Kidney glomerular epithelial cell (primary cell): Measurements from ENCODE around the gene M1AP.
A peak's percentile ranks its signal among the peaks of the same experiment; 100 is the strongest.

Source experiments
- DNase-seq: peaks from one replicate; lab custom pipeline; 2025; lab: John Stamatoyannopoulos, UW

M1AP gene

DNA sequence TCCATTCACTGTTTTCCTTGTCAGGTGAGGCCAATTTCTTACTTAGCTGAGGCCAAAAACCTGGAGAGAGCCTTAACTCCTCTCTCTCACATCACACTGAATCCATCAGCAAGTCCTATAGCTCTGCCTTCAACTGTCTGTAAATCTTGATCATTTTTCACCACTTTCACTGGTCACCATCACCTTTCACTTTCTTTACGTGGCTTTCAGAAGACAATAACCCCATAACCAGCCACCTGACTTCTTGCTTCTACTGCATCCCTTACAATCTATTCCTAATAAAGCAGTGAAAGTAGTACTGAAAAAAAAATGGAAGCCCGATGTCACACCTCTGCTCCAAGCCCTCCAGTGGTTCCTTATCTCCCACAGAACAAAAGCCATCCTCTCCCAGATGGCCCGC lies 102.1 kb downstream of the M1AP start:
- no peak for DNase-seq

GRCh38 chr2:74544634-74545033 lies 103.5 kb downstream of the M1AP start:
- no peak for DNase-seq

- DNase-seq = no peak
These were observed 105.2 kb downstream of the M1AP start for GRCh38 chr2:74542978-74543377.

GRCh38 chr2:74540291-74540690 lies 107.8 kb downstream of the M1AP start:
- DNase-seq = no peak

GRCh38 chr2:74538881-74539339 lies 109.2 kb downstream of the M1AP start:
- no peak for DNase-seq

DNA sequence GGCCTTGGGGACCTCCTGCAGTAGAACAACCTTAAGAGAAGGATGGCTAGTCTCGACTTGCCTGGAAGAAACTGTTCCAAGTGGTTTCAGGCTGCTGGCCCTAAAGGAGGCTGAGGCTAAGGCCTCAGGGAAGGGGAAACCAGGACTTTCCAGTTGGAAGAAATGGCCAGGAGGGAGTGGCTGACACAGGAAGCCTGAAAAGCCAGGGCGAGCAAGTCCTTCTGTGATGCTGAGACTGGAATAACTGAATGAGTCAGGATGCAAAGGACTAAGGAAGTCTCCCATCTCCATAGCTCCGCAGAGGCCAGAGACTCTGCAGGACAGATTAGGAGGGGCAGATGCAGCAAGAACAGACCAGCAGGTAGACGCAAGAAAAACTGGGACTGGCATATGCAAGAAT lies 111.0 kb downstream of the M1AP start:
- DNase-seq = no peak

- no peak for DNase-seq
These were observed 111.8 kb downstream of the M1AP start for GRCh38 chr2:74536166-74536950.

DNA sequence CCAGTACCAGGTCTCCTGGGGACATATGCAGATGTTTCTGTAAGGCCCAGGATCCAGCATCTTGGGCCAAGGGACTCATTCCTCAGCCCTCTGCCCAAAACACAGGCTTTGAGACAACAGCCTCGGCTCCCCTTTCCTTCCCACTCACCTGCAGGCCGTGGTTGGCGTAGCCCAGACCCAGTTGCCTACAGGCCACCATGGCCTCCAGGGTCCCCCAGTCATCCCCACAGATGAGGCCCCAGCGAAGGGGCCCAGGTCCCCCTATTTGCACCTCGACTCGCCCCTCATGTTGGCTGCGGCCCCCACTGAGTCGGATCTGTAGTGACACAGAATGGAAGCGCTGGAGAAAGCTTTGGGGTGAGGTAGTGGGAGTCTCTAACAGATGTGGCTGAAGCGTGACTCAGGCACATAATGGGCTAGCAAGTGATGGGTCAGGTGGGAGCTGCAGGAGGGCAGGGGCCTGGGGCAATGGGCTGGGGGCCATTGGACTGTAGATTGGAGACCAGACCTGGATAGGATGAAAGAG lies 112.6 kb downstream of the M1AP start:
- DNase-seq = no peak

DNA sequence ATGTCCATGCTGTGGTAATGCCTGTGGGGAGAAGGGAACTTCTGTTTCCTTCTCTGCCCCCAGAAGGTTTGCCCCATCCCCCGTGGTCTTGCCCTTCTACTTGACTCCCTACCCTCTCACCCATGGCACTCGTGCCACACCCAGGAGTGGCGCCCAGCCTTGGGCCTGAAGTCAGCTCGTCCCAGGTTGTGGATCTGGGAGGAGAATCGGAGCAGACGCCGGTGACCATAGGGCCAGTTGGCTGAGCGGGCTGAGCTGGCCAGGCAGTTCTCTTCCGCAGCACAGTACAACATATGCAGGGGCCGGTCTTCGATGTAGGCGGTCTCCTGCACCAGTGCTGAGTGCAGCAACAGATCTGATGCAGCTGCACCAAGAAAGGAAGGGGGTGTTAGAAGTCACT lies 113.7 kb downstream of the M1AP start:
- no peak for DNase-seq

DNA sequence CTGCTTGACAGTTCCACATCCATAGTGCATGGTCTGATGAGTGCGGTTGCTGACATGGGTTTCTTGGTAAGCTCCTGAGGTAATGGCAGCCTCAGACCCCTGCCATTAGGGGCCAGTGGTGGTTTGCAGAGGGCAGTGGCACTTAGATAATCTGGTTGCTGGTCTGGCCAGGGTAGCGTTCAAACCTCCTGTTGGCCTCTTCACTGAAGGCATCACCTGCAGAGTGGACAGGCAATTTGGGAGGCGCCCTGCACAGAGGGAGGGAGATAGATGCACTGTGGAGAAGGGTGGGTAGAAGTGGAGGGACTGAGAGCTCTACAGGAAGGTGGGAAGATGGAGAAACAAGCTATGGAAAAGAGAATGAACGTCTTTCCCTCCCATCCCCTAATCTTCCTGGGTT lies 114.7 kb downstream of the M1AP start:
- no peak for DNase-seq

DNA sequence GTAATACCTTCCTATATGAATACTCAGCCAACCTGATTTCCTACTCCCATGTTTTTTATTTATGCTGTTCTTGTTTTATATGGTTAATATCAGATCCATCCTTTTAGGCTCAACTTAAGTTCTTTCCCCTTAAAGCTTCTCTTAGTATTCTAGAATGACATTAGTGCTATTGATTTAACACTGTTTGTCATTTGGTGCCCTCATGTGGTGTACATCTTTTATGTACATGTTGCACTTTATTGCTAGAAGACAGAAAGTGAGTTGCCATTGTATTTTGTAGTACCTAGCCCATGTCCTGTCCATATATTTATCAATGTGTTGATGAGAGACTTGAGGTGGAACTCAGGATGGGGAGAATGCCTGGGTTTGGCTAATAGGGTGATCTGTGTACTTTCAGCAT lies 115.9 kb downstream of the M1AP start:
- peak; percentile 7 for DNase-seq

DNA sequence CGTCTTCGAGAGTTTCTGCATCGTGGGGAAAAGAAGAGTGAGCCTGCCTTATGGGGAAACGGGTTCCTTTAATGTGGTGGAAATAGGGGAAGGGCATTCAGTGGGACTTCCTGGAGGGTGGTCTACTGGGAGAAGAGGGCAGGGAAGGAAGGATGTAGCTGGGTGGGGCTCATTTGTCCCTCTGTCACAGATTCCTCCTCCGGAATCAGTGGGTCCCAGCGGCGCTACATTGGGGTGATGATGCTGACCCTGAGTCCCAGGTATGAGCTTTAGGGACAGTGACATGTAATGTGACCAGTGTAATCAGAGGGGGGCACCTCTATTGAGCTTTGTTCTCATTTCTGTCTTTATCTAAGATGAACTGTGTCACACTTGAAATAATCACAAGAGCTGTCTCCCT lies 116.5 kb downstream of the M1AP start:
- no peak for DNase-seq

GRCh38 chr2:74530239-74531187 lies 117.6 kb downstream of the M1AP start:
- DNase-seq = no peak

DNA sequence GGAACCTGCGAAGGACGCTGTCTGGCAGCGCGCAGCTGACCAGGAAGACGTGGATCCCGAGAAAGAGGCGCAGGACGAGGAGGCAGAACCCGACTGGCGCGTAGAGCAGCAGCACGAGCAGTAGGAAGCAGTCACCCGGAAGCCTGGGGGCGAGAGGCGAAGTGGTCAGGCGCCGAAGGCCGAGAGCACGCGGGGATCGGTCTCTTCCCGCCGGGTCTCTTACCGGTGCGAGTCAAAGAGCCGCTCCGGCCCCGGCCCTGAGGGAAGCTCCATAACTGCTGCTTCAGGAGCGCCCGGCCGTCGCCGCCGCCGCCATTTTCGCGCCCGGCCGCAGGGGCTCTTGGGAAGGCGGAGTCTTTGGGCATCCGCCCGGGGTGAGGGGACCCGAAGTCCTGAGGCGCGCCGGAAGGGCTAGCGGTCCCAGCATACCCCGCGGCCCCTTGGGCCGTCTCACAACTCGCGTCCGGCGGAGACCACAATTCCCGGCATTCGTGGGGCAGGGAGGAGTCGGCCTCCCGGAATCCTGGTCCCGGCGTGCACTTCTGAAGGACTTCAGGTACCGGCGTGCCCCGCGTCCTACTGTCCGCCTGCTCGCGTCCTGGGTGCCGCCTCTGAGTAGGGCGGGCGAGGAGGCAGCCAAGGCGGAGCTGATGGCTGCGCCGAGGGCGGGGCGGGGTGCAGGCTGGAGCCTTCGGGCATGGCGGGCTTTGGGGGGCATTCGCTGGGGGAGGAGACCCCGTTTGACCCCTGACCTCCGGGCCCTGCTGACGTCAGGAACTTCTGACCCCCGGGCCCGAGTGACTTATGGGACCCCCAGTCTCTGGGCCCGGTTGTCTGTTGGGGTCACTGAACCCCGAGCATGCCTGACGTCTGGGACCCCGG lies 118.5 kb downstream of the M1AP start, which contains the start of the genes AUP1 and HTRA2:
Gene AUP1 (minus strand): TSS at position 350 of the 882 bp plus-strand sequence. CDS start 77 bp downstream, at position 273.
Gene HTRA2 (plus strand): TSS at position 577 of the 882 bp plus-strand sequence. CDS start 74 bp downstream, at position 651.
- DNase-seq = peak; percentile 96

GRCh38 chr2:74528600-74529356 lies 119.4 kb downstream of the M1AP start:
- no peak for DNase-seq

GRCh38 chr2:74527741-74528140 lies 120.4 kb downstream of the M1AP start:
- no peak for DNase-seq

DNA sequence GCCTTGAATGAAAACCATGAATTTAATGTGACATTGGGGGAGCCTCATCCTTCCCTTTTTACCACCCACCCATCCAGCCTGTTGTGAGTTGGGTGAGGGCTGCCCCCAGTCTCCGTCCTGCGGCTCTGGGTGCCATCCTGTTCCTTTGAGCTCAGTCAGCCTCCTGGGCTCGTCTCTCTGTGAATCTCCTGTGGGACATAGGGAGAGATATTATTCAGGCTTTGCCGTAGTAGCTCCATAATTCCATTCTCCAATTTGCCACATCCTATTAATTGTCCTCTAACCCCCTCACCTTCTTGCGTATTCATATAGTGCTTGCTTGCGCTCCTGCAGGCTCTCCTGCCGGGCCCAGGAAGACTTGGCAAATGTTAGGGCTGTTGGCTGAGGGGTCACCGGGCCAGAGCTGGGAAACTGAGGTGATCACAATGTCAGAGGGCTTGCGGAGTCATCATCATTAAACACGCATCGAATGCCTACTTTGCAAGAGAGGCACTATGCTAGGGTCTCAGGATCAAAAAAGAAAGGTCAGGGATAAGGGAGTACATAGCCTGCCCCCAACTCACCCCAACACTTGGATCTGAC lies 121.4 kb downstream of the M1AP start:
- DNase-seq = no peak

DNA sequence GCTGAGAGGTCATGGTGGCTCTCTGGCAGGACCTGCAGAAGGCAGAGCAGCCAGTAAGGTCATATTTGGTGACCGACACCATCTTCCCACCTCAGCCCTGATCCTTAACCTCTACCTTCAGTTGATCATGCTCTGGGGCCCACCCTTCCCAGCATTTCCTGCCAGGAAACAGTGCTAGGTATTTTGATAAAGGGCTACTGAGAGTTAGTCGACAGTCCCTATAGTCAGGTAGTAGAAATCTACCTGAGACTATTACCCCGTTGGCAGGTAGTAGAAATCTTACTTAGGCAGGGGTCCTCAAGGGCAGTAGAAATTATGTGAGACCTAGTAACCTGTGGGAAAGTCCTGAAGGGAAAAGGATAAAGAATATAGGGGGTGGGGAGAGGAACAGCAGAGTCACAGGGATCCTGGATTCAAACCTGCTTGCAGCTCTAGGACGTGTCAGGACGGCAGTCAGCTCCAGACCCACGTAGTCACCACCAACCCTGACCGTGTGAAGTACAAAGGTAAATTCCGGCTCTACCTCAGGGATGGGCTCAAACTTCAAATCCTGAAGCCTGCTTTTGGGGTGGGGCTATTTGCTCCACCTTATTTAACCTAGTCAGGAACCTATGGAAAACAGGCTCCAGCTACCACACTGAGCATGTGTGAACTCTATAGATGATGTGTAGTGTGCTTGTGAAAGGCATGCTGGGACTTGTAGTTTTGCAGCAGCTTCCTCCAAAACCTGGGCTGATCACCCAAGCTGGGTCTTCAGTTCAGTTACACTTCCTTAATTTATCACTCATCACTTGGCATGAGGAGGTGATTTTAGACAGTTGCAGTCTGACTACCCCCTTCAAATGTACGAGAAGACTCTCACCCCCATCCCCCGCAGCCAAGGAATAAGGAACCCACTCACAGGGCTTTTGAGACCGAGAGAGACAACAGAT lies 122.1 kb downstream of the M1AP start, which contains the start of gene DQX1:
Gene DQX1 (minus strand): TSS at position 515 of the 932 bp plus-strand sequence. CDS start 502 bp downstream, at position 13.
- DNase-seq = no peak
